Activated CD8-positive, alpha-beta memory T cell treated with anti-CD3 and anti-CD28 coated beads, Interleukin-2, amount 10 ng/mL, durations not matched to agents 7 days and 5 days (primary cell): ENCODE results near the gene HRH3. TPM values are rescaled to one million over a fixed set of nuclear protein-coding genes. Genes with fewer than 3 reads are reported as not detected.

Experiments used
- ATAC-seq: fragments of 150-1000 bp; cut with Tn5 transposase; one replicate; pipeline ENCODE4 v1.10.0; 2021; ENCODE audit warnings: moderate library complexity
- CTCF ChIA-PET: fragments of 350-600 bp; sonication (Branson Sonifier 250); formaldehyde crosslinking; loops from one replicate; lab custom pipeline; 2021; ENCODE audit warnings: antibody characterized with exemption; lab: Charles Lee
- DNase-seq: peaks from one replicate; pipeline ENCODE4 v3.0.0-alpha.2; 2020
- H3K27ac Mint-ChIP-seq: one replicate; pipeline ENCODE4 v1.8.0; 2021; ENCODE audit warnings: mild to moderate bottlenecking, mixed read lengths
- H3K27me3 Mint-ChIP-seq: one replicate; pipeline ENCODE4 v1.8.0; 2021; ENCODE audit warnings: mixed read lengths
- H3K36me3 Mint-ChIP-seq: one replicate; pipeline ENCODE4 v1.8.0; 2021; ENCODE audit warnings: mild to moderate bottlenecking, mixed read lengths
- H3K4me1 Mint-ChIP-seq: one replicate; pipeline ENCODE4 v1.8.0; 2021; ENCODE audit warnings: mixed read lengths
- H3K4me3 Mint-ChIP-seq: one replicate; pipeline ENCODE4 v1.8.0; 2021; ENCODE audit warnings: mild to moderate bottlenecking, moderate library complexity, mixed read lengths
- H3K9me3 Mint-ChIP-seq: one replicate; pipeline ENCODE4 v1.8.0; 2022; ENCODE audit warnings: low read depth, mixed read lengths
- total RNA-seq, 2 experiments: library from RNA; stranded (reverse); gene quantifications; one replicate each; pipeline ENCODE4 v1.2.3, GENCODE V29; 2021

Gene HRH3
- total RNA-seq, 2 experiments from 2014 or later, result not detected

DNA sequence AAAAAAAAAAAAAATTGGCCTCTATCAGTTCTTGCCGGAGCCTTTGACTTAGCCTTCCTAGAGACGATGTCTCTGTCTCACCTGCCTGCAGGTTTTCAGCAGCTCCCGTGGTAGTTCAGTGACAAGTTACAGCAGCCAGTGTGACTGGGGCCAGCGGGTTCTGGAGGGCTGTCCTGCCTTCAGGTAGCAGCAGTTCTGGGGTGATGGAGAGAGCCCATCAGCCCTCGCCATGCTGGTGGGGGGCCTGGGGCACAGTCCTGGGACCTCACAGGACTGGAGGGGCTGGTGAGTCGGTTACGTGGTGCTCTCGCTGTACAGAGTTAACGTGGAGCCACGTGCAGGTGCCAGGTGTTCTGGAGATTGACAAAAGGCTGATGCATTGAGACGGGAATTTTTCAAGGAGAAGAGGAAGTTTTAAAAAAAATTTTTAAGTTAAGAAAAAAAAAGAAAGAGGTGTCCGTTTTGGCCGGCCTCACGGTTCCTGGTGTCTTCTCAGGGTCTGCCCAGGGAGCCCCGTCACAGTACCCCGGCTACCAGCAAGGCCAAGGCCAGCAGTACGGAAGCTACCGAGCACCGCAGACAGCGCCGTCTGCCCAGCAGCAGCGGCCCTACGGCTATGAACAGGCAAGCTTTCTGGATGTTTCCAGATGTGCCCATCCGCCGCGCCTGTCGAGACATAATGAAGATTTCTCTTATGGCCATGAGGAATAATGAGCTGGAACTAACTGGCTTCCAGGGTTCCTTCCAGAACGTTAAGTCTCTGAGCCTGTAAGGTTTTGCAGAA, 45.9 kb downstream of the HRH3 start:
- no peak overlapping the region for H3K4me3 Mint-ChIP-seq
- DNase-seq (no peak), ATAC-seq (no peak)
- H3K4me1 Mint-ChIP-seq, result no peaks in the 10 kb centered on the region
- no peaks in the 10 kb centered on the region for H3K9me3 Mint-ChIP-seq
- peaks cover 3% of the 10 kb centered on the region for H3K36me3 Mint-ChIP-seq
- no peaks in the 10 kb centered on the region for H3K27me3 Mint-ChIP-seq
- CTCF ChIA-PET, result no interaction called here
- no peak overlapping the region for H3K27ac Mint-ChIP-seq

DNA sequence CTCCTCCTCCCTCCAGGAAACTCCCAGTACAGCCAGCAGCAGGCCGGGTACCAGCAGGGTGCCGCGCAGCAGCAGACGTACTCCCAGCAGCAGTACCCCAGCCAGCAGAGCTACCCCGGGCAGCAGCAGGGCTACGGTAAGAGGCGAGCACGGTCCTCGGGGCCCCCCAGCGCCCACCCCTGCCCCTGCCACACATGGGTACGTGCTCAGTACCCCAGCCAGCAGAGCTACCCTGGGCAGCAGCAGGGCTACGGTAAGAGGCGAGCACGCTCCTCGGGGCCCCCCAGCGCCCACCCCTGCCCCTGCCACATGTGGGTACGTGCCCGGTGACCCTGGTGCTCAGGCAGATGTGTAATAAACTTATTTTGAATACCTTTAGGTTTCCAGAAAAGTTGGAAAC, 47.4 kb downstream of the HRH3 start:
- H3K4me3 Mint-ChIP-seq, result no peak overlapping the region
- H3K4me1 Mint-ChIP-seq, result no peaks in the 10 kb centered on the region
- CTCF ChIA-PET, result no interaction called here
- ATAC-seq, result no peak
- no peak overlapping the region for H3K27ac Mint-ChIP-seq
- H3K36me3 Mint-ChIP-seq, result peaks cover 3% of the 10 kb centered on the region
- no peaks in the 10 kb centered on the region for H3K9me3 Mint-ChIP-seq
- H3K27me3 Mint-ChIP-seq, result no peaks in the 10 kb centered on the region
- no peak for DNase-seq

DNA sequence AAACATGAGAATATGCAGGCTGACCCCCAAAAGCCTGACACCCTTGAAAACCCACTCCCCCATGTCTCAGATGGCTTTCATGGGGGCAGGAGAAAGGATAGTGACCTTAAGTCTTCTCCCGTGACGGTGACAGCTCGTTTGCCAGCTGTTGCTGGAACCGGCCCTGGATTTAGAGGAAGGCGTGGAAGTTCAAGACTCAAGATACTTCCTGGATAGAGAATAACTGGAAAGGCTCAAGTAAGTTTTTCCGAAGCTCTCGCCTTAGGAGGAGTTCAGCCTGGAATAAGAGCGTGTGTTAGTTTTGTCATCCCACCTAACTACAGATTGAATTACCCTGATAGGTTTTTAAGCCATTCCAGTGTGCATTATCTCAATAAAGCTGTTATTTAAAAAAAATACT, 48.8 kb downstream of the HRH3 start:
- no peaks in the 10 kb centered on the region for H3K27me3 Mint-ChIP-seq
- H3K9me3 Mint-ChIP-seq, result no peaks in the 10 kb centered on the region
- DNase-seq (no peak), ATAC-seq (no peak)
- H3K4me1 Mint-ChIP-seq, result no peaks in the 10 kb centered on the region
- no peak overlapping the region for H3K4me3 Mint-ChIP-seq
- H3K27ac Mint-ChIP-seq, result no peak overlapping the region
- H3K36me3 Mint-ChIP-seq, result peaks cover 3% of the 10 kb centered on the region
- CTCF ChIA-PET, result interaction anchor here (2.0 kb wide), 1 partner anchor 30 kb away, joined by 4 read pairs; no protein-coding TSS in a partner anchor

DNA sequence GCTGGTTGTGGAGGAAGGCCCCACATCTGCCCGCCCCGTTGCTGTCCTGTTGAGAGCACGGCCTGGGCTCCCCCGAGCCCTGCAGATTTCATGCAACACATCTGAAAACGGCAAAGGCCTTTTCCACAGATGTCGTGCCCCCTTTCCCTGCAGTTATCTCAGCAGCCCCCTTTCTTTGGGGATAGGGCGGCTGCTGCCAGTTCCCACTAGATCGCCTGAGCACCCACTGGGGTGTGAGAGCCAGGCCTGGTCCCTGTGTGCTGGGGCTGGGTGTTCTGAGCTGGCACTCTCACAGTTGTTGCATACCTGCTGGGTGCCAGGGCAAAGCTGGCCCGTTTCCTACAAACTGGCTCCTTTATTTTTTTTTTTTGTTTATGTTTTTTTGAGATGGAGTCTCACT, 49.5 kb downstream of the HRH3 start:
- H3K27ac Mint-ChIP-seq, result no peak overlapping the region
- no peaks in the 10 kb centered on the region for H3K27me3 Mint-ChIP-seq
- H3K4me3 Mint-ChIP-seq, result no peak overlapping the region
- ATAC-seq (no peak), DNase-seq (no peak)
- peaks cover 3% of the 10 kb centered on the region for H3K36me3 Mint-ChIP-seq
- H3K9me3 Mint-ChIP-seq, result no peaks in the 10 kb centered on the region
- CTCF ChIA-PET, result interaction anchor here (2.0 kb wide), 1 partner anchor 29 kb away, joined by 4 read pairs; no protein-coding TSS in a partner anchor
- no peaks in the 10 kb centered on the region for H3K4me1 Mint-ChIP-seq

DNA sequence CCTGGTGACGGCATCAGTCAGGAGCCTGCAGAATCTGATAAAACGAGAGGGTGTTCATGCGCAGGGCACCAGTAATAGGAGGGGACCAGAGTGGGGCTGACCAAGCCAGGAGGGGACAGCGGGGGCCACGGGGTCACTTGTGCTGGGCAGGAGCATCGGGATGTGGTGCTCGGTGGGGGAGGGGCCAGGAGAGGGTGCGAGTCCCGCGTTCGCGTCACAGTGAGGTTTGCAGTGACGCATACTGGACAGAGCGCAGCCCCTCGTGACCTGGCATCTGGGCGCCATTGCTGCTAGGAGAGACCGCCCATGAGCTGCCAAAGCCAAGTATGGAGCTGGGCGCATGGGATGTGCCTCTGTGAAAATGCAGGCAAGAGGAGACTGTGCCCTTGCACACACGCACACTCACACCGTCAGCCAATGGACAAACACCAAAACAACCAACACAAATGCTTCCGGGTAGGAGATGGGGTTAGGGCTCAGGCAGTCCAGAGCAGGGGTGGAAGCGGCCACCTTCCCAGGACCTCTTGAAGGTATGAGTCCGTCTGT, 51.1 kb downstream of the HRH3 start:
- DNase-seq (no peak), ATAC-seq (no peak)
- Mint-ChIP-seq H3K27ac (no peak overlapping the region), H3K27me3 (no peaks in the 10 kb centered on the region), H3K9me3 (no peaks in the 10 kb centered on the region), H3K4me3 (no peak overlapping the region), H3K36me3 (no peaks in the 10 kb centered on the region), H3K4me1 (no peaks in the 10 kb centered on the region)
- CTCF ChIA-PET, result no interaction called here

DNA sequence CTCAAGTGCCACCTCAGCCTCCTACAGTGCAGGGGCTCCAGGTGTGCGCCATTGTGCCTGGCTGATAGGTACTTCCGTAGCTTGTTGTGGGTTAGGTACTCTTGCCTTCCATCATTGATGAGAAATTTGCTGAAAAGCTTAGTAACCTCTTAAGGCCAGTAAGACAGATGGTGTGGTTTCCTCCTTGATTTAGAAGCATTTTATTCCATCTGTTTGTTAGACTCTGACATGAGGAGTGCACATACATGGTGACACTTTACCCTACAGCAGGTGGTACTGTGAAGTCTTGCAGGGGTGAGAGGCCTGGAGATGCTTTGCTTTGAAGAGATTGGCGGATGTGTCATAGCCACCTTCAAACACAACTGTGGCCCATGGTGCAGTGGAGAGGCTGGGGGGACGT, 52.0 kb downstream of the HRH3 start:
- CTCF ChIA-PET, result no interaction called here
- Mint-ChIP-seq H3K4me3 (no peak overlapping the region), H3K27ac (no peak overlapping the region), H3K27me3 (no peaks in the 10 kb centered on the region), H3K4me1 (no peaks in the 10 kb centered on the region), H3K36me3 (no peaks in the 10 kb centered on the region), H3K9me3 (no peaks in the 10 kb centered on the region)
- ATAC-seq (no peak), DNase-seq (no peak)

DNA sequence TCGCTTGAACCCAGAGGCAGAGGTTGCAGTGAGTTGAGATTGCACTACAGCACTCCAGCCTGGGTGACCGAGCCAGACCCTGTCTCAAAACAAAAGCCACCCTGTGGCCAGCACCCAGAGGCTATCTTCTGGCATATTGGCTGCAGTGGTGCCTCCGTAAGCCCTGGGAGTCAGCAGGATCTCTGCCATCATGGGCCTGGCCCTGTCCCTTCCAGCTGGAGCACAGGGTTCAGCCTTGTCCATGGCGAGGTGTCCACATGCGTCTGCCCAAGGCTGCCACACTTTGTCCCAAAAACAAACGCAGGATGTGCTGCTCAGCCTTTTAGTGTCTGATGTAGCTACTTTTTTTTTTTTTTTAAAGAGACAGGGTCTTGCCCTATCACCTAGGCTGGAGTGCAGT, 52.6 kb downstream of the HRH3 start:
- ATAC-seq (no peak), DNase-seq (no peak)
- Mint-ChIP-seq H3K4me3 (no peak overlapping the region), H3K27ac (no peak overlapping the region), H3K9me3 (no peaks in the 10 kb centered on the region), H3K36me3 (no peaks in the 10 kb centered on the region), H3K4me1 (no peaks in the 10 kb centered on the region), H3K27me3 (no peaks in the 10 kb centered on the region)
- CTCF ChIA-PET, result interaction anchor here (0.7 kb wide), 1 partner anchor 153 kb away, joined by 3 read pairs; no protein-coding TSS in a partner anchor

DNA sequence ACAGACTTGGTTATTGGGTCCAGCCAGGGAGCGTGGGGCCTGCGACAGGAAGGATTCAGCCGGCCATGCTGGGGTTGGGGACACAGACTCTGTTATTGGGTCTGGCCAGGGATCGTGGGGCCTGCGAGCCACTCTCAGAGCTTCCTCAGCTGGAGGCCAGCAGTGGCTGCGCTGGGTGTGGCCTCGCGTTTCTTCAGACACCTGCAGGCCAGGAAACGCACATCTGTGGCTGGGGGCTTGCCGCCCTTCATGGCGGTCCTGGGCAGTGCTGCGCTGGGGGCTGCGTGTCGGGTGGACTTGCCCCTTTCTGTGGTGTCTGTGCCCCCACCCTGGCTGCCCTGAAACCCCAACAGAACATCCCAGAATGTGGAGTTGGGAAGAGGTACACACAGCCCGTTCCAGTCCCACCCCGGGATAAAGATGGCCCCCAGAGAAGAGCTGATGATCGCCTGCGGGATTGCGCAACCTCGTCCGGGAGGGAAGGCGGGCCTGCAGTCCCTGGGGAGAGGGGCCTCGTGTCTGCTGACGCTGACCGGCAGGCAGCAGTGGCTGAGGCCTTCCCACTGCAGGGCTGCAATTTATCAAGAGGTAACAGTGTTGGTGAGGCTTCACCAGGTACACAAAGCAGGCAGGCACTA, 54.2 kb downstream of the HRH3 start:
- CTCF ChIA-PET, result no interaction called here
- DNase-seq (no peak), ATAC-seq (no peak)
- H3K4me1 Mint-ChIP-seq, result no peaks in the 10 kb centered on the region
- peaks cover 5% of the 10 kb centered on the region for H3K36me3 Mint-ChIP-seq
- no peaks in the 10 kb centered on the region for H3K27me3 Mint-ChIP-seq
- H3K4me3 Mint-ChIP-seq, result no peak overlapping the region
- no peak overlapping the region for H3K27ac Mint-ChIP-seq
- H3K9me3 Mint-ChIP-seq, result no peaks in the 10 kb centered on the region

Other genes starting within 250 kb of the HRH3 start
- gene TAF4, start 154.4 kb downstream of the HRH3 start, total RNA-seq, result 10 to 100 TPM; 21.1 to 24.2 TPM
- 10 to 100 TPM; 34.6 to 34.8 TPM for gene LSM14B, start 97.8 kb downstream of the HRH3 start, total RNA-seq
- 100 to 1,000 TPM; 287 to 359 TPM for gene PSMA7, start 76.9 kb downstream of the HRH3 start, total RNA-seq
- 10 to 100 TPM; 19.5 to 23.0 TPM for gene SS18L1, start 76.5 kb downstream of the HRH3 start, total RNA-seq
- 10 to 100 TPM; 34.0 to 40.1 TPM for gene MTG2, start 37.2 kb downstream of the HRH3 start, total RNA-seq
- gene OSBPL2, start 18.2 kb upstream of the HRH3 start, total RNA-seq, result 10 to 100 TPM; 27.1 TPM
- gene ADRM1, start 82.7 kb upstream of the HRH3 start, total RNA-seq, result 100 to 1,000 TPM; 105 to 133 TPM
- gene LAMA5, start 147.0 kb upstream of the HRH3 start, total RNA-seq, result 1 to 10 TPM in 1 of 2 experiments, under 1 TPM in 1; 0.99 to 1.9 TPM
- gene RPS21, start 166.8 kb upstream of the HRH3 start, total RNA-seq, result 1,000 to 10,000 TPM; 1,634 to 1,703 TPM
- 10 to 100 TPM; 15.6 to 16.5 TPM for gene CABLES2, start 187.0 kb upstream of the HRH3 start, total RNA-seq
- not detected for gene RBBP8NL, start 207.3 kb upstream of the HRH3 start, total RNA-seq